Measurements from ENCODE around the gene UVSSA.
"Not testable (repeated sequence)": the region's sequence is repeated elsewhere in the genome, so short reads cannot be mapped to it uniquely, and the experiment has no call there.

The UVSSA gene

GRCh38 chr4:1365271-1366178 is 18.5 kb downstream of the UVSSA start:
- DNase-seq = no peak

GRCh38 chr4:1366371-1367229 is 19.6 kb downstream of the UVSSA start:
- DNase-seq = no peak

- no peak for DNase-seq
These were observed 20.4 kb downstream of the UVSSA start for GRCh38 chr4:1367230-1367935.

GRCh38 chr4:1367936-1368289 is 20.9 kb downstream of the UVSSA start:
- DNase-seq = no peak

- no peak for DNase-seq
These were observed 21.5 kb downstream of the UVSSA start for GRCh38 chr4:1368421-1369090.

- no peak for DNase-seq
These were observed 22.1 kb downstream of the UVSSA start for GRCh38 chr4:1369091-1369450.

- no peak for DNase-seq
These were observed 22.6 kb downstream of the UVSSA start for GRCh38 chr4:1369479-1370079.

GRCh38 chr4:1370321-1371124 is 23.5 kb downstream of the UVSSA start:
- no peak for DNase-seq

GRCh38 chr4:1371176-1372165 is 24.5 kb downstream of the UVSSA start:
- no peak for DNase-seq

GRCh38 chr4:1372576-1372975 is 25.6 kb downstream of the UVSSA start:
- DNase-seq = not testable (repeated sequence)

GRCh38 chr4:1373892-1374705 is 27.1 kb downstream of the UVSSA start:
- DNase-seq = no peak

- DNase-seq = no peak
These were observed 27.7 kb downstream of the UVSSA start for GRCh38 chr4:1374706-1375045.

GRCh38 chr4:1375051-1375721 is 28.2 kb downstream of the UVSSA start:
- no peak for DNase-seq

GRCh38 chr4:1375761-1376322 is 28.8 kb downstream of the UVSSA start:
- no peak for DNase-seq

GRCh38 chr4:1376391-1376840 is 29.4 kb downstream of the UVSSA start:
- DNase-seq = no peak

GRCh38 chr4:1376841-1377605 is 30.0 kb downstream of the UVSSA start:
- DNase-seq = no peak

- DNase-seq = no peak
These were observed 30.7 kb downstream of the UVSSA start for GRCh38 chr4:1377606-1378261.
